ENCODE results near the gene ACVR1B. TPM values are rescaled to one million over a fixed set of nuclear protein-coding genes. Genes with fewer than 3 reads are reported as not detected.
A peak's percentile ranks its signal among the peaks of the same experiment; 100 is the strongest.

Gene ACVR1B
- total and polyA plus RNA-seq, 4 donors, result 4.0 to 21.9 (median 12.0) TPM

DNA sequence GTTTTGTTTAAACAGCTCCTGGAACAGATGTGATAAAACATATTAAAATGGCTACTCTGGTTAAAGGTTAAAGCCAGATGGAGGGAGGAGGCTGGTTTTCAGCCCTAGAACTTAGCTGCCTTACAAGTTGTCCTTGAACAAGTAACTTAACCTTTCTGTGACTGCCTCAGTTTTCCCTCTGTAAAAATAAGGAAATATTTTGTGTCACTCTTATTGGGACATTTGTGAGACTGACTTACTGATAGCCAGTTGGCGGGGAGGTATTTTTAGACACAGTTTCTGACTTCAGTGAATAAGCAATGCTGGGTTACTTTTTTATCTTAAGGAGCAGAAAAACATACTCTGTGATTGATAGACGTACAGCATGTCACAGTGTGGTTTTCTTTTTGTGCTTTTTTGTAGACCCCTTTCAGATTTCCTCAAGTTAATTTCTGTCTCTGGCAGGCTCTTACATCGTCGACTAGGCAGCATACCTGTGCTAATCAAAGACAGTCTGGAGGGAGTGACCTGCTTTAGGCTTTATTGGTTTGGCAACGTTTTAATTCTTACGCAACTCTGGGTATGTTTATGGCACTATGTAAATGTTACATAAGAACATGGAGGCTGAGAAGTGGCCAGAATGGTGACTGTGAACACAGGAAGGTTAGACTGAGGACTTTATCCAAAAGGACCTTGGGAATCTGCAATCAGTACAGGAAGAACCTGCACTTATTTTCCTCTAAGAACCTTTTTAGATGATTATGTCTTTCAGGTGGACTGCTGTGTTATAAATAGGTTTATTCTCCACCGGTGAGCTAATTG is 3.3 kb downstream of the ACVR1B start:
- Histone ChIP-seq H3K9me3 (ENCODE audit: control insufficient read depth in 4 of 4, low read length in 3 of 4) (no peaks in the 10 kb centered on the region), H3K27me3 (ENCODE audit: control insufficient read depth in 4 of 4, insufficient read depth in 4 of 4, low read length in 3 of 4) (no peaks in the 10 kb centered on the region), H3K9ac (ENCODE audit: low read depth in 1 of 2, low read length in 2 of 2) (peak overlapping the region; percentile 16 to 19), H3K4me1 (ENCODE audit: control insufficient read depth in 4 of 4, insufficient read depth in 4 of 4, low read length in 3 of 4) (peaks cover 4 to 56% (median 40%) of the 10 kb centered on the region in 4 donors), H3K36me3 (ENCODE audit: control insufficient read depth in 4 of 4, insufficient read depth in 3 of 4, low read depth in 1 of 4, low read length in 3 of 4) (no peaks in the 10 kb centered on the region), H3K4me3 (ENCODE audit: low read depth in 1 of 3, low read length in 3 of 3) (peak overlapping the region in 2 of 3 donors; percentile 11 to 95), H3K27ac (ENCODE audit: low read depth in 1 of 2, low read length in 2 of 2) (peak overlapping the region; percentile 67 to 71)
- DNase-seq (ENCODE audit: low spot score), result no peak
- TF ChIP-seq, protein P1, sequence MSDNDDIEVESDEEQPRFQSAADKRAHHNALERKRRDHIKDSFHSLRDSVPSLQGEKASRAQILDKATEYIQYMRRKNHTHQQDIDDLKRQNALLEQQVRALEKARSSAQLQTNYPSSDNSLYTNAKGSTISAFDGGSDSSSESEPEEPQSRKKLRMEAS (IDR thresholded peaks at IDR 0.05), result peak; percentile 44
- TF ChIP-seq, protein P2, sequence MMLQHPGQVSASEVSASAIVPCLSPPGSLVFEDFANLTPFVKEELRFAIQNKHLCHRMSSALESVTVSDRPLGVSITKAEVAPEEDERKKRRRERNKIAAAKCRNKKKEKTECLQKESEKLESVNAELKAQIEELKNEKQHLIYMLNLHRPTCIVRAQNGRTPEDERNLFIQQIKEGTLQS (IDR thresholded peaks at IDR 0.05), result peak; percentile 7
- TF ChIP-seq, protein P3, sequence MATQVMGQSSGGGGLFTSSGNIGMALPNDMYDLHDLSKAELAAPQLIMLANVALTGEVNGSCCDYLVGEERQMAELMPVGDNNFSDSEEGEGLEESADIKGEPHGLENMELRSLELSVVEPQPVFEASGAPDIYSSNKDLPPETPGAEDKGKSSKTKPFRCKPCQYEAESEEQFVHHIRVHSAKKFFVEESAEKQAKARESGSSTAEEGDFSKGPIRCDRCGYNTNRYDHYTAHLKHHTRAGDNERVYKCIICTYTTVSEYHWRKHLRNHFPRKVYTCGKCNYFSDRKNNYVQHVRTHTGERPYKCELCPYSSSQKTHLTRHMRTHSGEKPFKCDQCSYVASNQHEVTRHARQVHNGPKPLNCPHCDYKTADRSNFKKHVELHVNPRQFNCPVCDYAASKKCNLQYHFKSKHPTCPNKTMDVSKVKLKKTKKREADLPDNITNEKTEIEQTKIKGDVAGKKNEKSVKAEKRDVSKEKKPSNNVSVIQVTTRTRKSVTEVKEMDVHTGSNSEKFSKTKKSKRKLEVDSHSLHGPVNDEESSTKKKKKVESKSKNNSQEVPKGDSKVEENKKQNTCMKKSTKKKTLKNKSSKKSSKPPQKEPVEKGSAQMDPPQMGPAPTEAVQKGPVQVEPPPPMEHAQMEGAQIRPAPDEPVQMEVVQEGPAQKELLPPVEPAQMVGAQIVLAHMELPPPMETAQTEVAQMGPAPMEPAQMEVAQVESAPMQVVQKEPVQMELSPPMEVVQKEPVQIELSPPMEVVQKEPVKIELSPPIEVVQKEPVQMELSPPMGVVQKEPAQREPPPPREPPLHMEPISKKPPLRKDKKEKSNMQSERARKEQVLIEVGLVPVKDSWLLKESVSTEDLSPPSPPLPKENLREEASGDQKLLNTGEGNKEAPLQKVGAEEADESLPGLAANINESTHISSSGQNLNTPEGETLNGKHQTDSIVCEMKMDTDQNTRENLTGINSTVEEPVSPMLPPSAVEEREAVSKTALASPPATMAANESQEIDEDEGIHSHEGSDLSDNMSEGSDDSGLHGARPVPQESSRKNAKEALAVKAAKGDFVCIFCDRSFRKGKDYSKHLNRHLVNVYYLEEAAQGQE (IDR thresholded peaks at IDR 0.05), result no peak
- no peak for TF ChIP-seq EGR1 (IDR thresholded peaks at IDR 0.05; ENCODE audit: low read depth in 2 of 2)
- no peak for TF ChIP-seq TAF1 (conservative IDR thresholded peaks at IDR 0.05)
- no peak for TF ChIP-seq GABPA (IDR thresholded peaks at IDR 0.05 in 1 of 2, conservative IDR thresholded peaks at IDR 0.05 in 1 of 2)
- peak; percentile 31 for TF ChIP-seq FOXA2 (IDR thresholded peaks at IDR 0.05)
- peak; percentile 3 for TF ChIP-seq SP1 (IDR thresholded peaks at IDR 0.05)
- no peak for TF ChIP-seq RAD21 (IDR thresholded peaks at IDR 0.05)
- TF ChIP-seq, protein P4, sequence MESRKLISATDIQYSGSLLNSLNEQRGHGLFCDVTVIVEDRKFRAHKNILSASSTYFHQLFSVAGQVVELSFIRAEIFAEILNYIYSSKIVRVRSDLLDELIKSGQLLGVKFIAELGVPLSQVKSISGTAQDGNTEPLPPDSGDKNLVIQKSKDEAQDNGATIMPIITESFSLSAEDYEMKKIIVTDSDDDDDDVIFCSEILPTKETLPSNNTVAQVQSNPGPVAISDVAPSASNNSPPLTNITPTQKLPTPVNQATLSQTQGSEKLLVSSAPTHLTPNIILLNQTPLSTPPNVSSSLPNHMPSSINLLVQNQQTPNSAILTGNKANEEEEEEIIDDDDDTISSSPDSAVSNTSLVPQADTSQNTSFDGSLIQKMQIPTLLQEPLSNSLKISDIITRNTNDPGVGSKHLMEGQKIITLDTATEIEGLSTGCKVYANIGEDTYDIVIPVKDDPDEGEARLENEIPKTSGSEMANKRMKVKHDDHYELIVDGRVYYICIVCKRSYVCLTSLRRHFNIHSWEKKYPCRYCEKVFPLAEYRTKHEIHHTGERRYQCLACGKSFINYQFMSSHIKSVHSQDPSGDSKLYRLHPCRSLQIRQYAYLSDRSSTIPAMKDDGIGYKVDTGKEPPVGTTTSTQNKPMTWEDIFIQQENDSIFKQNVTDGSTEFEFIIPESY (IDR thresholded peaks at IDR 0.05), result peak; percentile 15
- no peak for TF ChIP-seq FOXA1 (IDR thresholded peaks at IDR 0.05)
- peak in 1 of 2 donors; percentile 61 for TF ChIP-seq RXRA (IDR thresholded peaks at IDR 0.05)
- peak; percentile 15 to 25 for TF ChIP-seq JUND (IDR thresholded peaks at IDR 0.05)
- peak; percentile 87 for TF ChIP-seq YY1 (IDR thresholded peaks at IDR 0.05)
- TF ChIP-seq HNF4G (IDR thresholded peaks at IDR 0.05), result no peak
- TF ChIP-seq NR2F2 (IDR thresholded peaks at IDR 0.05), result no peak
- TF ChIP-seq, protein P5, sequence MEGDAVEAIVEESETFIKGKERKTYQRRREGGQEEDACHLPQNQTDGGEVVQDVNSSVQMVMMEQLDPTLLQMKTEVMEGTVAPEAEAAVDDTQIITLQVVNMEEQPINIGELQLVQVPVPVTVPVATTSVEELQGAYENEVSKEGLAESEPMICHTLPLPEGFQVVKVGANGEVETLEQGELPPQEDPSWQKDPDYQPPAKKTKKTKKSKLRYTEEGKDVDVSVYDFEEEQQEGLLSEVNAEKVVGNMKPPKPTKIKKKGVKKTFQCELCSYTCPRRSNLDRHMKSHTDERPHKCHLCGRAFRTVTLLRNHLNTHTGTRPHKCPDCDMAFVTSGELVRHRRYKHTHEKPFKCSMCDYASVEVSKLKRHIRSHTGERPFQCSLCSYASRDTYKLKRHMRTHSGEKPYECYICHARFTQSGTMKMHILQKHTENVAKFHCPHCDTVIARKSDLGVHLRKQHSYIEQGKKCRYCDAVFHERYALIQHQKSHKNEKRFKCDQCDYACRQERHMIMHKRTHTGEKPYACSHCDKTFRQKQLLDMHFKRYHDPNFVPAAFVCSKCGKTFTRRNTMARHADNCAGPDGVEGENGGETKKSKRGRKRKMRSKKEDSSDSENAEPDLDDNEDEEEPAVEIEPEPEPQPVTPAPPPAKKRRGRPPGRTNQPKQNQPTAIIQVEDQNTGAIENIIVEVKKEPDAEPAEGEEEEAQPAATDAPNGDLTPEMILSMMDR (IDR thresholded peaks at IDR 0.05; ENCODE audit: low read depth, low read length, missing input control), result no peak
- peak; percentile 19 to 64 for TF ChIP-seq HNF4A (conservative IDR thresholded peaks at IDR 0.05)
- 25% methylated on average over 7 of the region's 7 CpGs for WGBS

Measured in liver (tissue), 9 donors.